ENCODE results near the gene ANGPTL1. TPM values are rescaled to one million over a fixed set of nuclear protein-coding genes. Genes with fewer than 3 reads are reported as not detected.

Gene ANGPTL1, protein sequence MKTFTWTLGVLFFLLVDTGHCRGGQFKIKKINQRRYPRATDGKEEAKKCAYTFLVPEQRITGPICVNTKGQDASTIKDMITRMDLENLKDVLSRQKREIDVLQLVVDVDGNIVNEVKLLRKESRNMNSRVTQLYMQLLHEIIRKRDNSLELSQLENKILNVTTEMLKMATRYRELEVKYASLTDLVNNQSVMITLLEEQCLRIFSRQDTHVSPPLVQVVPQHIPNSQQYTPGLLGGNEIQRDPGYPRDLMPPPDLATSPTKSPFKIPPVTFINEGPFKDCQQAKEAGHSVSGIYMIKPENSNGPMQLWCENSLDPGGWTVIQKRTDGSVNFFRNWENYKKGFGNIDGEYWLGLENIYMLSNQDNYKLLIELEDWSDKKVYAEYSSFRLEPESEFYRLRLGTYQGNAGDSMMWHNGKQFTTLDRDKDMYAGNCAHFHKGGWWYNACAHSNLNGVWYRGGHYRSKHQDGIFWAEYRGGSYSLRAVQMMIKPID
- total RNA-seq (ENCODE audit: insufficient read depth, low replicate concordance) = 306 TPM

- DNase-seq (ENCODE audit: low spot score) = peak; percentile 65
These were observed at the start of gene ANGPTL1 for GRCh38 chr1:178870944-178871343. Gene ANGPTL1, minus strand, starts transcription at chr1:178871077. Its CDS starts 5,301 bp downstream, at chr1:178865776.

DNA sequence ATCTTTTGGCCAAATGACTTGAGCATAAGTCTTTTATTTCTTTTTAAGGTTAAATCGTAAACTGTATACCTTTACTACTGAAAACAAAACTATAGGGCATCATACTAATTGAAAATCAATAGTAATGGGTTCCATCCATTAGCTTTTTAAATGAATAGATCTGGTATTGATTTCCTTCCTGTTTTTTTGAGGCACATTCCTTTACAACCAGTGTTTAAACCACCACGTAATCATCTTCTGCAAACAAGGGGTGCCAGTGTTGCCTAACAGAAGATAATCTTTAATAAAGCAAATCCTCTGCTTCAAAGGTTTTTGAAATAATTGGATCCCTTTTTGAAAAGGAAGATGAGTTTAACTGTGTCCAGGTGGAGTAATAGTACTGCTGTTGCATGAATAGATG, 48.7 kb upstream of the ANGPTL1 start:
- no peak for DNase-seq (ENCODE audit: low spot score)

DNA sequence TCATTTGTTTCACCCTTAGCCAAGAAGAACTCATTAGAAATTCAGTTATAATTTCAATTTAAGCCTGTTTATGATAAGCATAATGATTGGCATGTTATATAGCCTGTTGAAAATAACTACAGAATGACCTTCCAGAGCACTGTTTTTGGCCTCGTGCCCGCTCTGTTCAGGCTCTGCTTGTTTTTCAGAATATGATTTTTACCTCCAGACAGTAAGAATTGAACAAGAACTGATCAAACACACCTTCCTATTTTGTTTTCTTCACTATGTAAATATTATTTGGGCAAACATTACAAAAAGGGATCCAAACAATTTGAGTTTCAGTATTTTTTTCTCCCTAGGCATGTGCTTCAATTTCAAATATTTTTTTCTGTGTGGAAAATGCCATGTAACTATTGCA, 48.1 kb upstream of the ANGPTL1 start:
- DNase-seq (ENCODE audit: low spot score) = no peak

- no peak for DNase-seq (ENCODE audit: low spot score)
These were observed 47.4 kb upstream of the ANGPTL1 start for GRCh38 chr1:178918308-178918707.

- no peak for DNase-seq (ENCODE audit: low spot score)
These were observed 45.7 kb upstream of the ANGPTL1 start for GRCh38 chr1:178916448-178917174.

- no peak for DNase-seq (ENCODE audit: low spot score)
These were observed 41.7 kb upstream of the ANGPTL1 start for GRCh38 chr1:178912597-178912996.

DNA sequence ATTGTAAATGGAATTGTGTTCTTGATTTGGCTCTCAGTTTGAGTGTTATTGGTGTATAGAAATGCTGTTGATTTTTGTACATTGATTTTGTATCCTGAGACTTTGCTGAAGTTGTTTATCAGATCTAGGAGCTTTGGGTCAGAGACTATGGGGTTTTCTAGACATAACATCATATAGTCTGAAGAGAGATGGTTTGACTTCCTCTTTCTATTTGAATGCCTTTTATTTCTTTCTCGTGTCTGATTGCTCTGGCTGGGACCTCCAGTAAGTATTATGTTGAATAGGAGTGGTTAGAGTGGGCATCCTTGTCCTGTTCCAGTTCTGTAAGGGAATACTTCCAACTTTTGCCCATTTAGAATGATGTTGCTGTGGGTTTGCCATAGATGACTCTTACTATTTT, 39.1 kb upstream of the ANGPTL1 start:
- no peak for DNase-seq (ENCODE audit: low spot score)

DNA sequence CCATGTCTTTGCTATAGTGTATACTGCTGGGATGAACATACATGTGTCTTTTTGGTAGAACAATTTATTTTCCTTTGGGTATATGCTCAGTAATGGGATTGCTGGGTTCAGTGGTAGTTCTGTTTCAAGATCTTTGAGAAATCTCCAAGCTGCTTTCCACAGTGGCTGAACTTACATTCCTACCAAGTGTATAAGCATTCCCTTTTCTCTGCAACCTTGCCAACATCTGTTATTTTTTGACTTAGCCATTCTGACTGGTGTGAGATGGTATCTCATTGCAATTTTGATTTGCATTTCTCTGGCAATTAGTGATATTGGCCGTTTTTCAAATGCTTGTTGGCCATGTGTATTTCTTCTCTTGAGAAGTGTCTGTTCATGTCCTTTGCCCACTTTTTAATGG, 37.5 kb upstream of the ANGPTL1 start:
- DNase-seq (ENCODE audit: low spot score) = no peak

GRCh38 chr1:178901482-178902125, 30.7 kb upstream of the ANGPTL1 start:
- no peak for DNase-seq (ENCODE audit: low spot score)

DNA sequence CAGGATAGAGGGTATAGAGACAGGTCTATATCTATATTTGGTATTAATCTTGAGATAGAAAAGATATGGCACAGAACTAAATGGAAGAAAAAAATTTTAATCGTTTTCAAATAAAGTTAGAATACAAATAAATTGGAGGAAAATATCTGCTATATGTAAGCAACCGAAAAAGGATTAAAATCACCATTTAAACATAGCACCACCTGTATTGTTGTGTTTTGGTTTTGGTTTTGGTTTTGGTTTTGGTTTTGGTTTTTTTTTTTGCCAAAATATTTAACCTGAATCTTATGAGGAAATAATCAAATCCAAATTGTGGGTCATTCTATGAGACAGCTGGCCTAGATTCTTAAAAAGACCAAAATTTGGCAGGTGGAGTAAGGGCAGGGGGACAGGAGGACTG, 28.5 kb upstream of the ANGPTL1 start:
- no peak for DNase-seq (ENCODE audit: low spot score)

DNA sequence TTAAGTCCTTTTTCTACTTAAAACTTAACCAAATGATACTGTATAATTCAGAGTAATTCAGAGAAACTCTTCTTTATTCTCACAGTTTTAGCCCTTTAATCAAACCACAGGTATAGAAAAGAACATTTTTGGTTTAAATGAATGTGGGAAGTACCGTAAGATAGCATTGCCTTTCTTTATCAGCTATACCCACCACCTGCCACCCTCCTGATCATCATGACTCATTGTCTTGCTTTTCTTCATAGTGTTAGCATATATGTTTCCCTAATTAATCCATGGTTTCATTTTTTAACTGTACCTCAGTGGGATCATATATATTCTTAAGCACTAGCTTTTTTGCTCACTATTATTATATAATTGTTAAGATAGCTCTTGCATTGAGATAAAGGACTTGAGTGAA, 27.5 kb upstream of the ANGPTL1 start:
- no peak for DNase-seq (ENCODE audit: low spot score)

DNA sequence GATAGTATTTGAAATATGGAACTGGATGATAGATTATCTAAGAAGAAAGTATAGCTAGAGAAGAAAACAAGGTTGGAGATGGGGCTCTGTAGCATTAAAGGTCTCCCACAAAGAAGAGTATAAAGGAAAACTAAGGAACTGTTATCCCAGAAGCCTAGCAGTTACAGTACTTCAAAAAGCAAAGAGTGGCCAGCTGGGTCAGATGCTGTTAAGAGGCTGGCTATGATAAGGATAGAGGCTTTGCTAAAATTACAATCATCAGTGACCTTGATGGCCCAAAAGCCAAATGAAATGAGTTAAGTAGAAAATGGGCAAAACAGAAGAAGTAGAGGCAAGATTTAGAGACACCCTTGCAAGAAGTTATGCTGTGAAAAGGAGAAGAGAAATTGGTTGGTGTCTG, 25.1 kb upstream of the ANGPTL1 start:
- no peak for DNase-seq (ENCODE audit: low spot score)

DNA sequence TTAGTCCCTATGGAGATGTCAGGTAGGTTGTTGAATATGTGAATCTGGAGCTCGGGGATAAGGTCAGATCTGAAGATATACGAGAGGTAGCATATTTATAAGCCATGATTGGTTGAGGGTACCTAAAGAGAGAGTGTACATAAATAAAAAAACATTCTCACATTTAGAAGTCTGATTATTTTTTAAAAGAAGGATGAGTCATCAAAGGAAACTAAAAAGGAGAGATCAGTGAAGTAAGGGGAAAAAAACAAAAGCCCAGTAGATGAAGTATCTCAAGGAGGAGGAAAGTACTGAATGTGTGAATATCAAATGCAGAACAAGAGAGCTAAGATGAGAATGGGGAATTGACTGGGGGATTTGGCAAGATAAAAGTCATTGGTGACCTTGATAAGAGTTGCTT, 15.7 kb upstream of the ANGPTL1 start:
- no peak for DNase-seq (ENCODE audit: low spot score)

DNA sequence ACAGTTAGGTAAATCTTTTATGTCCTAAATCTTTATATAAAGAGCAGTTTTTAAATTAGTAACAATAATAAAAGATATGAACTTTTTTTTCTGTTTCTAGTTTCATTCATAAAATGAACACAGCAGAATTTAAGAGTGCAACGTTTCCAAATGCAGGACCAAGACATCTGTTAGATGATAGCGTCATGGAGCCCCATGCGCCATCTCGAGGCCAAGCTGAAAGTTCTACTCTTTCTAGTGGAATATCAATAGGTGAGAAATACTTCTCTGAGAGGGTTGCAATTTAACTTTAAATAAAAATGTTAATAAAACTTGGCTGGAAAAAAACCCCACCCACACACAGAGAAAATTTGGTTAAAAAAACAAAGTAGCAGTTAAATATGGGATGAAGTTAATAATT, 15.0 kb upstream of the ANGPTL1 start:
- no peak for DNase-seq (ENCODE audit: low spot score)

DNA sequence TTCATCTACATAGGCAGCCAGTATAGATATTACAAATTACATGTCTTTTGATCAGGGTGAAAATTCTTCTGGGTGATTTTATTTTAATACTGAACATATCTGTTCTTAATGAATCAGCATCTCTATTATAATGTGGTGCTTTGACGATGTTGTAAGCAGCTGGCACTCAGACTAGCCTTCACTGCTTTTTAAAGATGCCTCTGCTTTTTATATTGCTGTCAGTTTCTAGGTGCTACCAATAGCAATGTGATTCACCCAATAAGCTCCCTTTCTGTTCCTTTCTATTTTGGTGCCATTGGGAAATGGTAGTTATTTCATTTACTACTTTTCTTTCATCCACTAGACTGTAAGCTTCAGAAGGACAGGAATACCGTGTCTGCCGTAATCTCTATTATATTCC, 11.1 kb upstream of the ANGPTL1 start:
- no peak for DNase-seq (ENCODE audit: low spot score)

DNA sequence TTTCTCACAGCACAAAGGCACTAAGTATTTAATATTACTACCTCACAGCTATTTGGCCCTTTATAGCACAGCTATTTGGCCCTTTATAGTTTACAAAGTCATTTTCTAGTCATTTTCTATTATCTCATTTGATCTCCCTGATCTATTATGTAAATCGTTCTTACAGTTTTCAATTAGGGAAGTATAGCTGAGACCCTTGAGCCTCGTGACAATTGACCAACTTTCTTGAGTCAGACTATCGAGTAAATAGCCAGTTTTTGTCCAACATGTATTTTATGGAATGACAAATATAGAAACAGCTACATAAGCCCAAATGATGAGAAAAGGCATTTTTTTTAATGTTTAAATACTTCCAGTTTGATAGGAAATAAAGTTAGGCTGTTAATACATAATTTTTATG, 7.0 kb upstream of the ANGPTL1 start:
- no peak for DNase-seq (ENCODE audit: low spot score)

- no peak for DNase-seq (ENCODE audit: low spot score)
These were observed 5.1 kb upstream of the ANGPTL1 start for GRCh38 chr1:178875936-178876335.

DNA sequence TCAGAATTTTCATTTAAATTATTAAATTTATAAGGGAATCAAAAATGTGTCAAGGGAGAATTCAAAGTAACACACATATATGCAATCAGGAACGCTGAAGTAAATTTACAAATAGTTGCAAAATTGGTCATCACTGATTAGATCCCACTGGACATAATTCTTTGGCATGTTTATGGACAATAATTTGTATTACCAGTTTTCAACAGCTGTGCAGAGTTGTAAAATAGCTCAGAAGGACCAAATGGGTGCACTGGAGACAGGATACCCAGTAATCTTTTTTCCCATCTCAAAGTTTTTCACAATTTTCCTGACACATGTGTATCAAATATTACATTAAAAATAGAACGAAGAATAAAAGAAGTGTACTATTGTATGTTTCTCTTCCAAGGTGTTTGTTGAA, 4.1 kb upstream of the ANGPTL1 start:
- no peak for DNase-seq (ENCODE audit: low spot score)

GRCh38 chr1:178871551-178872320, 859 bp upstream of the ANGPTL1 start:
- no peak for DNase-seq (ENCODE audit: low spot score)

- no peak for DNase-seq (ENCODE audit: low spot score)
These were observed 656 bp downstream of the ANGPTL1 start for GRCh38 chr1:178870221-178870620.

GRCh38 chr1:178869119-178869697, 1.7 kb downstream of the ANGPTL1 start:
- DNase-seq (ENCODE audit: low spot score) = peak; percentile 89
